Hindlimb muscle (tissue), 1 donor: Measurements from ENCODE around the gene NFIA. TPM values are rescaled to one million over a fixed set of nuclear protein-coding genes. Genes with fewer than 3 reads are reported as not detected.
"Not testable (repeated sequence)": the region's sequence is repeated elsewhere in the genome, so short reads cannot be mapped to it uniquely, and the experiment has no call there.

Experiments used
- DNase-seq: peaks from one replicate; pipeline ENCODE4 v3.0.0-alpha.2; 2013
- polyA plus RNA-seq: library from polyadenylated mRNA; unstranded; fragments of 120-200 nt; gene quantifications from one replicate; pipeline ENCODE4 v1.2.1, GENCODE V29; 2013; ENCODE audit not compliant: insufficient read length

NFIA gene
- polyA plus RNA-seq, 1 donor: 32.9 TPM

DNA sequence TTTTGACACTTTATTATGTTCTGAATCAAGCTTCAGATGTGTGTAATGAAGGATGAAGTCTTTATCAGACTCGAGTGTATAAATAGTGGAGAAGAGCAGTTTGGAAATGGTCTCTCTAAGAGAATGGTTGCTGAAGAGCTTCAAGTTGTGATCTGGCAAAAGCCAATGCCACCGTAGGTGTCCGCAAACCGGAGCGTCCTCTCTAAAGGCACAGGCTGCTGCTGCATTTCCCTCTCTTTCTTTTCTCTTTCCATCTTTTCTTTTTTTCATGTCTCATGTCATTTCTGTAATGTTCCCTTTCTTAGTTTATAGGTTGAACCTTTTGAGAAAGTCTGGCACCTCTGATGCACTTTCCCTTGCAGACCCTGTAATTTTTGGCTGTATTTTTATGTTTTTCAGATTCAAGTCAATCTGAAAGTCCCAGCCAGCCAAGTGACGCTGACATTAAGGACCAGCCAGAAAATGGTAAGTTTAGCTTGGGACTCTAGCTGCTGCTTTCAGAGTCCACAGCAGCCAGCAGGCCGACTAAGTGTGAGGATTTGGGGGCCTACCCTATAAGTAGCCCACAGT lies 194.8 kb downstream of the NFIA start:
- DNase-seq: no peak

DNA sequence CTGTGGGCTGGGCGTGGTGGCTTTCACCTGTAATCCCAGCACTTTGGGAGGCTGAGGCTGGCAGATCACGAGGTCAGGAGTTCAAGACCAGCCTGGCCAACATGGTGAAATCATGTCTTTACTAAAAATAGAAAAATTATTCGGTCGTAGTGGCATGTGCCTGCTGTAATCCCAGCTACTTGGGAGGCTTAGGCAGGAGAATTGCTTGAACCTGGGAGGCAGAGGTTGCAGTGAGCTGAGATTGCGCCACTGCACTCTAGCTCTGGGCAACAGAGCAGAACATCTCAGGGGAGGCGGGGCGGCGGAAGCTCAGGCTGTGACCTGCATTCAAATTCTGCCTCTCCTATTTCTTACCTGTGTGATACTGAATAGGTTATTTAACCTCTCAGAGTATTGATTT lies 196.1 kb downstream of the NFIA start:
- DNase-seq: not testable (repeated sequence)

DNA sequence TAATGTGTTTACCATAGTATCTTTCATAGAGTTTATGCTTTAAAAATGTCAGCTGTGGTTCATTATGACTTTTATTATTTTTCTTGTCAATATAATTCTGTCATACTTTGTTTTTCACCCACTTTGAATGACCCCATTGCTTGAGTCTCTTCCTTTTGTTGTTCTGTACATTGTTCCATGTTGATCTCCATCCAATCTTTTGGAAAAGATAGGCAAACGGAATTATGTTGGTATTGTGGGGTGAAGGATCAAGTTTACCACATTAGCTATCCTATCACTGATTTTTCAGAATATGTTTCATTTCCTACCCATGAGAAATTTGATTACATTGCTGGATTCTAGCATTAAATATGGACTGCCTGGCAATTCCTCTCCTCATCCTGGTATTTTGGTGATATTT lies 196.6 kb downstream of the NFIA start:
- DNase-seq: no peak

DNA sequence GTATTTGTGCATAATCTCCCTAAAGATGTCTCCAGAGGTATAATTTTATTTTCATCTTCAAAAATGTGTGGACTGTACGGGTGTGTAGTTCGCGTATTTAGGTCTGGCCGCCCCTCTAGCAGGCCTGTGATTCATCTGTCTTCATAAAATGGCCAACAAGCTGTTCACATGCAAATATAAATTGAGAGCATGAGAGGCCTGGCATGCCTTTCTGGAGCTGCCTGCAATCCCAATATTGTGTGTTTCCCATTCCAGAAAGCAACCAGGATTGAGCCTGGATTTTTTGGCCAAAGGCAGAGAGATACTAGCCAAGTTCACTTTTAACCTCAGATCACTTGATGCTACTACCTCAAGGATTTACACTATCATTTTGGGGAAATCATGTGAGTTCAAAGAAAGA lies 197.2 kb downstream of the NFIA start:
- no peak for DNase-seq

DNA sequence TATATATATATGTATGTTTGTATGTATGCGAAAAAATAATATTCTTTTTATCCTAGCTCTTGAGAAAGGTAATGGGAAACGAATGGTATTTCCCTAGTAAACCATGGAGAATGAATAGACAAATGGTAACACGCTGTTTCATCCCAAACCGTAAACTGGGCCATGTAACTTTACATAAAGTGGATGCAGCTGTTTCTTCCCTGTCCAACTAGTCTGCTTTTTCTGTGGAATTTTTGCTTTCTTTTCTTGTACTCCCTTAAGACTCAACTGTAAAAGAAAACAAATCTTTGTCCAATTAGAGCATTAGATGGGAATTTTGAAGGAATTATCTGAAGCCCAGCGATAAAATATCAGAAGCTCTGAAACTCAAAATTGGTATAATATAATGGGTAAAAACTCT lies 198.1 kb downstream of the NFIA start:
- peak; percentile 59 for DNase-seq

DNA sequence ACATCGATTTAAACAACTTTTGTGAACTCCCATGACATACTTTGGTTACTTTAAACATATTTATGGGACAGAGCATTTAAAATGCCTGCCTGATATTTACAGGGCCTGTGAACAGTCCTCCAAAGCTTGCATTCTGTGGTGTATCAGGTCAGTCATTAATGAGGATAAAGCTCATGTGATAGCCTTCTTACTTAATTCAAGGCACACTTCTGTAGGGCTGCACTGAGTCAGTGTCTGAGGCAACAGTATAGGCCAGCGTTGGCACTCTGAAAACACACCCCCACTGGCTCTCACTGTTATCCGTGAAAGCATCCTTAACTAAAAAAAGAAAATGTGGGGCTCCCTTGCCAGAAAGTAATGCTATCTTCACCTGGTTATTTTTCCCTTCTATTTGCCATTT lies 200.0 kb downstream of the NFIA start:
- no peak for DNase-seq

DNA sequence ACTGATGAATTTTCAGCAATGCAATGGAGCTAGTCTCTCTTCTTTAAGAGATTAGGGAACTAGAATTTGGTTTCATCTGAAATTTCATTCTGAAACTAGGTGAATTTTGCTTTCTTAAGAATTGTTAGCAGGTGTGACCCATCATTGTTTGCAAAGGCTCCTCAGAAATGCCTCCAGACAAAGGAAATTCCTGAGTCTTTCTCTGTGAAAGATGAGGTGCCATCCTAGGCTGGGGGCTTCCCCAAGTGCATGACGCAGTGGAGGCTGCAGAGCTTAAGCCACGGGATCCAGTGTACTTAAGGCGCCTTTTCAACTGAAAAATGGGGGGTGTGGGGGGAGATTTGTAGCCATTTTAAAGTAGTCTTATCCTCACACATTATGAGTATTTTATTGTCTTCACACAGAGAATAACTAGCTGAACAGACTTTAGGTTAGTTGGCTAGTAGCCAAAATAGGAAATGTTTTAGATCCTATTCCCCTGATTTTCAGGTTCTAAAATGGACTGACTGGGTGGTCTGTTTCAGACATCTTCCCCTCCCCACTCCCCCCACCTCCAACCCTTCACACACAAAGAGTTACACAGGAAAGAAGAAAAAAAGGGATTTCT lies 202.0 kb downstream of the NFIA start:
- DNase-seq: no peak

DNA sequence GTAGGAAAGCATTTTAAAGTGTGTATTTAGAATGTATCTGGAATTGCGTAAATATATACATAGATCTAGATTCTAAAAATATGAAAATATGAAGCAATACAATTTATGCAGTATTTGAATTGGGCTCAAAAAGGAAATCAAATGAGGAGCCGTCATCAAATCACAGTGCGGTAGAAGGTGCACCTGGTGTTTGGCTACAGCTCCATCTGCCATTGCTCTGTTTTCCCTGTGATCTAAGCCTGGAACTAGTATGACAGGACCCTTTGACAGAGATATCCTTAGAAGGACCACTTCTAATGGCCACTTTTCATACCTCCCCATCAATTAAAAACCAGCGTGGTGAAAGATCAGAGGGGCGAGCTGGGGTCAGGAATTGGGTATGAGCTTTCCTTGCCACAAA lies 202.6 kb downstream of the NFIA start:
- DNase-seq: no peak

DNA sequence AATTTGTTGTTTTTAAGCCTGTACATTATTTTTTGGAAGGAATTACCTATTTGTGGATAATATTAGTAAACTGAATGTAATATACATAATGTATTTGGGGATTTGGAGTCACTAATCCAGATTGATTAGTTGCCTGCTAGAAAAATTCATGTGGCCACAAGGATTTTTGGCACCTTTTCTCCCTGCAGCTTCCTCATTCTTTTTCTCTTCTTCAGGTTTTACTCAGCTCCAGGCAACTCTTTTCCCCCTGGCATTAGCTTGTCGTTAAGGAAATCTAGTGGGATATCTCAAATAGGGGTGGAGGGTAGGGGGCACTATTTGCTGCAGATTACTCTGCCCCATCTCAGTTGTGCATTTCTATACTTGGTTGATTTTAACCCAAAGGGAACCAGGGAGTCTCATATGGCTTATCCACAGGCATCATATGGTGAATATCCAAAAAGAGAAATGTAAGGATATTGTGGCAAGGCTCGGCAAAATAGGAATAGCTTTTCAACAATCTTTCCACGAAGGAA lies 203.1 kb downstream of the NFIA start:
- no peak for DNase-seq

DNA sequence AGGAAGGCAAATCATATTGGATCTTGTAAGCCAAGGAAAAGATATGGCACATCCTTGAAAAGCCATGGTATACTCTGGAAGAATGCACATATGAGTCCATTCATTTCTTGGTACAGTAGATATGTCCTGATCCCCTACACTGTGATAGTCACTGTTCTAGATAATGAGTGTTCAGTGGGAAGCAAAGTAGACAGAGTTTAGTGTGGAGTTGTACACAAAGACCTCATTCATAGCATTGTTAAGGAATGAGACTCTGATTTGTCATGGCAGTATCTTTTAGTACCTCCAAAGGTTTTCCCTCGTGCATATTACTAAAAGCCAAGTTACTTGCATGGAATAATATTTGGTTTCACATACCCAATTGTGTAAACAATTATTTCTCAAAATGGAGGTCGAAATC lies 204.7 kb downstream of the NFIA start:
- no peak for DNase-seq

DNA sequence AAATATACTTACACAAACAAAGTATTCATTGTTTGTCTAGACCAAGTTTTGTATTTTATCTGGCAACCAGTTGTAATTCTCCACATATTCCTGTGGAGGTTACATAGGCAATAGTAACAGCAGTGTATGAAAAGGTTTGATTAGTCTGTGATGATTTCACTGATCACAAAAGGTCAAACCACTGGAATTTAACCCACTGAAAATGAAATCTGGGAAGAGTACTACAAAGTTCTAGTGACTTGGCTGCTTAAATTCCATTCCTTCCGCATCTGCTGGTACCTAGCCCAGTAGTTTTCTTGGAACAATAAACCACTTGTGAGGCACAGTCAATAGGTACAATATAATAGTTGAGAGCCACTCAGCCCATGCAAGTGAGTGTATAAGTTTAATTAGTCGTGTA lies 205.4 kb downstream of the NFIA start:
- DNase-seq: no peak

DNA sequence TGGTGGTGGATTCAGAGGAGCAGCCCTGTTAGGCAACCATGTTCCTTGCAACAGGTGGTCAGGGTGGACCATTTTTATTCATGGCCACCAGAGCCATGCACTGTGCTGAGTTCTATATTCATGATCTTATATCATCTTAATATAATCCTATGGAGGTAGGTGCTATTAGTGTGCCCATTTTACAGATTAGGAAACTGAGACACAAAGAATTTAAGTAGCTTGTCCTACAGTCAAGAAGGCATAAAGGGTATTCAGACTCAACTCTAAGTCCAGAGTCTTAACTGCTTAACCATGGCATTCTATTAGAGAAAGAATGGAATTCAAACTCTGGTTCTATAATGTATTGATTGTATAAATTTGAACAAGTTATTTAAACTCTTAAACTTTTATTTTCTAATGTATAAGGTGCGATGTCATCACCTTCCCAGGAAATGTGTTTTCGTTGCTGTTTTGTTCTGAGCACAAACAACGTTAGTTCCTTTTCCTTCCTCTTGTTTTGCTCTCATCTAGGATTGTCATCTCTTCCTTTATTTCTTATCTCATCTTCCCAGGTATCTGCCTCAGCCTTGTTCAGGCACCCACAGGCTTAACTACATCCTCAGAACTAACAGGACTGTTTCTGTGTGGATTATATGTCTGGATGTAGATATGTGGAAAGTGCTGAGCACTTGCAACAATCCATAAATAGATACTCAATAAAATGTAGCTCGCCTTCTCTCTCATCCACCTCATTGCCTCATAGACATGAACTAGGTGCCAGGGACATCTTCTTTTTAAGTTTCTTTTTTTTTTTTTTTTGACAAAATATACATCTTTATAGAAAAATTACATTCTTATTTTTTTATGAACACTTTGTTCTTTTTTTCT lies 207.1 kb downstream of the NFIA start:
- DNase-seq: no peak

DNA sequence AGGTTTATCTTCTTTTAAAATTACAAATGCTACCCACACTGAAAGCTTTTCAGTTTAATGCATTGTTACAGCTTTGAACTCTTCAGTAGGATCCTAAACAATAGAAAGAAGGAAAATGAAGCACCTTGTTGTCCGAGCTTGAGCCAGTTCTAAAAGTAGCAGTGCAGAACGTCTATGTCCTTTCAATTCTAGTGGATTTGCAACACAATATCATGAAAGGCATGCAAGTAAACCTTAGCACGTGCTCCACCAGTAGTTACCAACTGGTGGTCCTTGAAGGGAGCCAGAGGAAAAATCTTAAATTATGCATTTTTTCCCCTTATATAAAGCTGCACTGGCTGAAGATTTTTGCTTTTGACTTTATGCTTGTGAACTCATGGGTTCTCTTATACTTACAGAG lies 208.2 kb downstream of the NFIA start:
- DNase-seq: no peak

DNA sequence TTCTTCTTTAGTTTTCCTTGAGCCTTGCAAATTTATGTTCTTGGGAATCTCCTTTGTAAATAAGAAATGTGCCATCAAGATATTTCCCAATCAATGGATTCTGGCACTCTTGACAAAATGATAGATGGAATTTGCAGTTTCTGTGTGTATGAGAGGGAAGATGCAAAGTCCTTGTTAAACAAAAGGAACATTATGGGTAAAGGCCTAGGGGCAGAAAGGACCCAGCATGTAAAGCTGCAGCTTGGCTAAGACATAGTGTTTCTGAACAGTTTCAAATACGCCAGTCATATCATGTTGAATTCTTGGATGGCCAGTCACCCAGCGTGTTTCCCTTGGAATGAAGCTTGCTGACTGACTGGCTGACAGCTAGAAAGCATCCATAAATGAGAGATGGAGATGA lies 210.8 kb downstream of the NFIA start:
- DNase-seq: no peak

DNA sequence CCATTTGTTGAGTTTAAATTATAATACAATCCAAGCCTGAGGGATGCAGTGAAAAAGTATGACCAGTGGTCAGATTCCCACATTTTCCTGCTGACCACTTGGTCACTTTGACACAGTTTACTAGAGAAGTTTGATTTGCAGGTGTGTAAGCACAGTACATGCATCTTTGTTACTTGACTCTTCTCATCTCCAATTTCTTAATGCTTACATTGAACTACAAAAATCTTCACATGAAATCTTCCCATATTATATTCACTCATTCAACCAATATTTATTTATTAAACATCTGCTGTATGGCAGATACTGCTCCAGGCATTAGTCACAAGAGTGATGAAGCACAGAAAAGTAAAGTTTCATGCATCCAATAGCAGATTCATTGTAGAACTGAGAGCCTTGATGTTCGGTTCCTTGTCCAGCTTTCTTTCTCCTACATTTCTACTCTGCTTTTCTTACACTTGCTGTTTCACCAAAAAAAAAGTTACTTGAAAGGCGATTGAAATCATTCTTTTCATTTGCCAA lies 211.7 kb downstream of the NFIA start:
- DNase-seq: no peak

DNA sequence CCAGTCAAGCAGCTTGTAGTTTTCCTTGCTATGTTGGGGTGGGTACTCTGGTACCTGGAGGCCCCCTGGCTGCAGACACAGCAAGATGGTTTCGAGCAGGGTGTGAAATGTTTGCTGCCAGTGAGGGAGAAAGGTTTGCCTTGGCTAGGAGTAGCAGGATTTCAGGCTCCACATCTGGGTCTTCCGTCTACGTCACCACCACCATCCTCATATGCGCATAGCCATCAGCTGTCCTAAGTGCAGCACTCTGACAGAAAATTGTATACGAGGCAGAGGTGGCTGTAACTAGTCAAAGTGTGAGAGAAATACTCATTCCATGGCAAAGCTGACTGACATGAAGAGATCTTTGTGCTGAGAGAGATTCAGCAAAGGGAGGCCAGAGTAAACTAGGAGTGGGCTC lies 212.6 kb downstream of the NFIA start:
- DNase-seq: no peak

DNA sequence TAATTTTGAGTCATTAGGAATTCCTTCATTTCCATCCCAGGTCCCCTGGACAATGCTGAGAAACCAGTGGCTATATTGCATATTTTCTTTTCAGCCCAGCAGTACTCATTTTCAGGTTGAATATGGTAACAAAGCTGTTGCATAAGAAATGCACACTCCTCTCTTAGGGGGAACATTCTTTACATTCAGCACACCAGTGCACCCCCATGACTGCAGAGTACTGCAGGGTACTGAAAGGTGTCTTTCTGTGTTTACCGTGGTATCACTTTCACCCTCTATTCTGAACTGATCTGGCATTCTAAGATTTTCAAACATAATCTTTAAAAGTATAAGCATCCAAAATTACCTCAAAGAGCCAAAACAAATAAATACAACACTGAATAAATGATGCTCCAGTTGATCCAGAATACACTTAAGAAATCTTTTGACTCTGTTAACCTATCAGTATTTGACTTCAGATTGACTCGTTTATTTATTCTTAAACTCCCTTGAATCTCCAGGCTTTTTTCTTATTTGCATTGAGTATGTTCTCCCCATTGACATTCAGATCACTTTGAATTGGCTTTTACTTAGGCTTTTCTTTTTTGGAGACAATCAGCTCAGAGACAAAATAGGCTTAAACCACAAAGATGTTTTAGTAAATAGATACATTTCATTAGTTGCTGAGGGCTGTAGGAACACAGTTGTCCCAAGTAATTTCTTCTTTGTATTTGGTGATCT lies 213.6 kb downstream of the NFIA start:
- DNase-seq: no peak

DNA sequence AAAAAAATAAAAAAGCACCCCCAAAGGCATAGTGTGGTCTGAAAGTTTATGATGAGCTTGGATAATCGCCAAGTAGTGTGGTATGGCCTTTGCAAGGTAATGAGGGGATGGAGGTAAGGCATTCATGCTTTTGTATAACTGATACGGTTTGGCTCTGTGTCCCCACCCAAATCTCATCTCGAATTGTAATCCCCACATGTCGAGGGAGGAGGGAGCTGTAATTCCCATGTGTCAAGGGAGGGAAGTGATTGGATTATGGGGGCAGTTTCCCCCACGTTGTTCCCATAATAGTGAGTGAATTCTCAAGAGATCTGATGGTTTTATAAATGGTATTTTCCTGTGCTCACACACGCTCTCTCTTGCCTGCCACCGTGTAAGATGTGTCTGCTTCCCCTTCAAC lies 215.5 kb downstream of the NFIA start:
- no peak for DNase-seq

DNA sequence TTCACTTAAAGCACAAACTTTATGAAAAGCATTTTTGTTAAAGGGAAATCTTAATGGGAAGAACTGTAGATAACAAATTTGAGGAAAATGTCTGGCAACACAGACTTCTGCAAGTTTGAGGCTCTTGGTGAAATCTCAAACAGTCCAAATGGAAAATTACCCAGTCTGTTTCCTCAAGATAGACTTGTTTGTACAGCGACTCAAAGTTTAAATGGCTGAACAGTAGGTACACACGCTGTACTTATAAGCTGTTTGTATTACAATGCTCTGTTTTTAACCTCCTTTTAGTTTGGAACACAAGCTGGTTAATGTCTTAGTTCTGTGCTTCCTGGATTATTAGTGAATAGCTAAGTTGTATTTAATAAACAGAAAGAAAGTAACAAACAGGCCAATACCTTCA lies 217.1 kb downstream of the NFIA start:
- DNase-seq: no peak

DNA sequence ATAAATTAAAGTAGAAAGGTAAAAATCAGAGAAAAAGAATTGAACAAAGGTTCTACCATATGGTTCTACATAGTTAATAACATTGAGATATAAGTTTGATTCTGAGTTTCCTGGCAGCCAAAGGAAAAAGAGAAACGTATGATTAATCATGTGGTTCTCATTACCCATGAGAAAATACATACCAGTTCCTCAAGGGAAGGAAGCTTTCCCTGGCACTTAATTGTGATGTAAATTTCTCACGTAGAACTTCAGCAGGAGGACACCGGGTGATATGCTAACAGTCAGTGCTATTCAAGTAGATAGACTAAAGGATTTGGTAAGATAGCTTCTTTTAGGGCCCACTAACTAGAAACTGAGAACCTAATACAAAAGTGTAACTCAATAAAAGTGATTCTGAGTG lies 218.5 kb downstream of the NFIA start:
- no peak for DNase-seq

DNA sequence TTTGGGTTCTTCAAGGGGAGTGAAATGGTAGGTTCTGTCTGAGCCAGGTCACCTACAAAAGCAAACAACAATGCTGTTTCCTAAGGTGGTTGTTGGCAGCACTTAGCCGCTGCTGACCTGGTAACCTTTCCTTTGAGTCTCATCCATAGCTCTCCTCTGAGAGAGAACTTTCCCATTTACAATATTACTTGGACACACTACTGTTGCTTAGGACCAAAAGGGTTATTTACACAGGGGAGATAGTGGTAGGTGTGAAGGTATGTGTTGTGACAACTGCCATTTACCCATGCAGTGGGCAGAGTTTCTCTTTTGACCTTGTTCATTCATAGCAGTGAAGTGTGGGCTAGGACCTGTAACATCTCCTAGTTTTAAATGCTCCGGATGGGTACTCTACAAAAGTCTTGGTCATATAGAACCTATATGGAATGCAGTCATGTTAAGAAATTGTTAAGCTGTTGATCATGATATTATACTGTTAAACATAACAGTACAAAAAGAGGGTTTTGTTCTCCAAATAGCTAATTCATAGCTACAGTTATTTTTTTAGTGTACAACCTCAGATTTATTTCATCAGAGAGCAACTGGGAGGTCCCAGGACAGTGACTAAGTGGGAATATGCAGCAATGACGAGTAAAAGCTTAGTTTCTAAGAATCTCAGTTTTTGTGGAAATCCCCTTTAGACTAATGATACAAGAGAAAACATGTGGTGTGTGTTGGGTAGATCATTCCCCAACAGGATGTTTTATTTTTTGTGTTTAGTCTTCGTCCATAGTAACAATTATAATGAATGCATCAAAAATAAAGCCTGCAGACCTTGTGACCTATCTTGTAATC lies 219.7 kb downstream of the NFIA start:
- peak; percentile 51 for DNase-seq
